Activated gamma-delta T cell (primary cell): Measurements from ENCODE around the gene NDUFA13.

Experiments
- DNase-seq: peaks from one replicate; lab custom pipeline; 2025; lab: John Stamatoyannopoulos, UW

The NDUFA13 gene

GRCh38 chr19:19488875-19489690 lies 26.9 kb upstream of the NDUFA13 start:
- DNase-seq = peak; percentile 45

DNA sequence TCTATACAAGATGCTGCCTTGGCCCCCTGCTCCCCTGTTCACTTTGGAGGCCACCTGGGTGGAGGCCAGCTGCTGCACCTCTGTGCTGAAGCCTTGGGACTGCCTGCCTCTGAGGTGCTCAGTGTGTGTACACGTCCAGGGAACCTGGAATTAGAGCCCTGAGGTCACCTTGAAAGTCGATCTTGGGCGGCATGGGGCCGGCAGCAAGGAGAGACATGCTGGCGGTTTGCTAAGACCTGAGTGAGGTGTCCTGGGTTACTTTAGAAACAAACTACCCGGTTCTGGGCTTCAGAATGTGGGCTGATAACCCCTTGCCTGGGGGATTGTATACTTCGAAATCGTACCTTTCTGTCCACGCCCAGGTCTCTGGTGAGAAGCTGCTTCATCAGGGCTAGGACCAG lies 26.2 kb upstream of the NDUFA13 start:
- no peak for DNase-seq

- DNase-seq = no peak
These were observed 25.6 kb upstream of the NDUFA13 start for GRCh38 chr19:19490214-19490968.

GRCh38 chr19:19491321-19492025 lies 24.6 kb upstream of the NDUFA13 start:
- no peak for DNase-seq

- DNase-seq = no peak
These were observed 23.9 kb upstream of the NDUFA13 start for GRCh38 chr19:19492026-19492610.

GRCh38 chr19:19493841-19494546 lies 22.0 kb upstream of the NDUFA13 start:
- no peak for DNase-seq

DNA sequence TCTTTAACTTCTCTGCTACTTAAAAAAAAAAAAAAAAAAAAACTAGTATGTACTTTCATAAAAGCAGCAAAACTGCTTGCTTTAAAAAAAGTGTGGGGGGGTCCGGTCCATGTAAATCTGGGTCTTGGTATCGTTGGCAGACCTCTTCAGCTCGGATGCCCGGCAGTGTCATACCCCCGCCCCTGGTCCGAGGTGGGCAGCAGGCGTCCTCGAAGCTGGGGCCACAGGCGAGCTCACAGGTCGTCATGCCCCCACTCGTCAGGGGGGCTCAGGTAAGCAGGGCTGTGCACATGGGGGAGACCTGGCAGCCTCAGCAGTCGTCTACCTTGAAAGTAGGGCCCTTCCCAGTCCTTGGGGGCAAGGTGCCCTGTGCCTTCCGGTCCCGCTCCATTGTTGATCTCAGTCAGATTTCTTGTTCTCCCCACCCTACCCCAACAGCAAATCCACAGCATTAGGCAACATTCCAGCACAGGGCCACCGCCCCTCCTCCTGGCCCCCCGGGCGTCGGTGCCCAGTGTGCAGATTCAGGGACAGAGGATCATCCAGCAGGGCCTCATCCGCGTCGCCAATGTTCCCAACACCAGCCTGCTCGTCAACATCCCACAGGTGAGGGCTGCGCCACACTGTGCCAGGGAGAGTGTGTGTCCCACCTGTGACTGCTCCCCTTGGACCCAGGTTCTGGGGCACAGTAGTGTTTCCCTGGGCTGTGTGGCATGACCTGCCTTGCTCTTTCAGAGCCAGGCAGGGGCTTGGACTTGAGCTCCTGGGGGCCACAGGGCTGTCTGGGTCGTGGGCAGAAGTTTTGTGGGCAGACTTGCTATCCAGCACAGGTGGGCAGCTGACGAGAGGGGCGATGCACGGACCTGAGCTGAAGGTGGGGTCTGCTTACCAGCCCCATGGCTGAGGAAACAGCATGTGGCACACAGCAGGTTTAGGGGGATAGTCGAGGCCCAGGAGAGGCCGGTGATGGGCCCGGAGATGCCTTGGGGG lies 20.1 kb upstream of the NDUFA13 start:
- no peak for DNase-seq

DNA sequence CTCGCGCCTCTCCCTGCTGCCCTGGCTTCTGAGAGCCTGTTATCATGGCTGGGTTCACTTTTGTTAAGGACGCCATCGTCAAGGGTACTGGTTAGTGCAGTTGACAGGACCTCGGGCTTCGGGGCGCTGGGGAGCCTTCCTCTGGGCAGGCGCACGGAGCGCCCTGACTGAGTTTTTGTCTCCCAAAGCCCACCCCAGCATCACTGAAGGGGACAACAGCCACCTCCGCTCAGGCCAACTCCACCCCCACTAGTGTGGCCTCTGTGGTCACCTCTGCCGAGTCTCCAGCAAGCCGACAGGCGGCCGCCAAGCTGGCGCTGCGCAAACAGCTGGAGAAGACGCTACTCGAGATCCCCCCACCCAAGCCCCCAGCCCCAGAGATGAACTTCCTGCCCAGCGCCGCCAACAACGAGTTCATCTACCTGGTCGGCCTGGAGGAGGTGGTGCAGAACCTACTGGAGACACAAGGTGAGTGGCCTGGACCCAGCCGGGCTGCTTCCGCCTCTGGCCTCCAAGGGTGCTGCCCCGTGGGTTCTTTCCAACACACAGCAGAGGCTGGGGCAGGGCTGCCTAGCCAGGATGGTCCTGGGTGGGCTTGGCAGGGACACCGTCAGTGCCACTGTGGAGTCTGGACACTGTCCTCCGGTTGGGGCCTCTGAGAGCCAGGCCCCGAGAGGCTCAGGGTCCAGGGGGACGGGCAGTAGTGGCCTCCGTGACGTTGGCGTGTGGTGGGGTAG lies 17.6 kb upstream of the NDUFA13 start:
- DNase-seq = no peak

DNA sequence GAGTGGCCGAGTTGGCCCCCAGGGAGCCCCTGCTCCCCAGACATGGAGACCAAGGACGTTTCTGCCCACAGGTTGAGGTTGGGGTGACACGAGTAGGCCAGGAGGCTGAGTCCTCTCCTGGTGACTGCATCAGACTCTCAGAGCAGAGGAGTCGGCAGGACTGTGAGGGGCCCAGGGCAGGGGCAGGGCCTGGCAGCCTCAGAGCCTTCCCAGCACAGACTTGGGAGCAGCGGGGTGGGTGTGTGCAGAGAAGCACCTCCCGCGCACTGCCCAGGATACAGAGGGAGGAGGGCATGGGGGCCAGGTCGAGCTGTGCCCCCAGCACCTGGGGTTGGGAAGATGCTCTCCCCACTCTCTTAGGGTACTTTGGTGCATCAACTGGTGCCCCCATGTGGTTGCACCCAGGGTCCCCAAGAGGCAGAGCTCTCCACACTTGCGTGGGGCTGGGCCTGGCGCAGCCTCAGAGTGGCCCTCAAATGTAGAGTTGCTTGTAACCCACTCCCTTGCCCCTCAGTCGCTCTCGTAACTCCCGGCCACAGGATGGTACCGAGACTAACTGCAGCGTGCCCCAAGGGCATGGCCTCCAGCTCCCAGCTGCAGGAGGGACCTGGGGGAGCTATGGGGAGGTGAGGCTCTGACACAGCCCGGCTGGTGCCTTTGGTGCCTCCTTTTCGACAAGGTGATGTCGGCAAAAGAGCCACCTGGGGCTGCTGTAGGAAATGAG lies 16.6 kb upstream of the NDUFA13 start:
- no peak for DNase-seq

GRCh38 chr19:19500975-19501644 lies 14.9 kb upstream of the NDUFA13 start:
- DNase-seq = no peak

GRCh38 chr19:19501798-19502197 lies 14.2 kb upstream of the NDUFA13 start:
- DNase-seq = no peak

GRCh38 chr19:19502281-19502680 lies 13.7 kb upstream of the NDUFA13 start:
- DNase-seq = no peak

GRCh38 chr19:19502808-19503602 lies 13.0 kb upstream of the NDUFA13 start:
- DNase-seq = no peak

DNA sequence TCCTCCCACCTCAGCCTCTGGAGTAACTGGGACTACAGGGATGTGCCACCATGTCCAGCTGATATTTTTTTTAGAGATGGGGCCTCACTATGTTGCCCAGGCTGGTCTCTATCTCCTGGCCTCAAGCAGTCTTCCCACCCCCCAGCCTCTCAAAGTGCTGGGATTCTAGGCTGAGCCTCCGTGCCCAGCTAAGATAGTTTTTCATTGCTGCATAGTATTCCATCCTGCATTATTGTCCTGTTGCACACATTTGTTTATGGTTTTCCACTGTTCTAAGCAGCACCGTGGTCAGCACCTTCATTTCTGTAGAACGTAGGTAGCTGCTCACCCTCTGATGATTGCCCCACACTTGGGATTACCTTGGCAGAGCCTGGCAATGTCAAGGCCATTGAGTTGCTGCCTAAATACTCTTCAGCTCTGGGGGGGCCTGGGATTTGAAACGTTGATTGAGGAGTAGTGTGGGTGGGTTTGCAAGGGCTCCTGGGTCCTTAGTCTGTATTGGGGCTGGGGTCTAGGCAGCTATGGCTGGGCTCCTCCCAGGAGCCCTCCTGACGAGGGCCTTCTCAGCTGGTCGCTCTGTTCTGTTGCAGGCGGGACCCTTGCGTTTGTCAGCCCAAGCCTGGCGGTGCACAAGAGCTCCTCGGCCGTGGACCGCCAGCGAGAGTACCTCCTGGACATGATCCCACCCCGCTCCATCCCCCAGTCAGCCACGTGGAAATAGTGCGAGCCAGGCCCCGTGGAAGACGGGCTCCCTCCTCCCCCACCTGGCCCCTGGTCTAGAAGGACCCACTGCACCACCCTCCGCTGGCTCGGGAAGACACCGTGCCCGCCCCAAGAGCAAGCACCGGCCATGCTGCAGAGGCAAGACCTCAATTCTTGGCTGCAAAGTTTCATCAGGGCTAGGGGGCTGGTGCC lies 11.0 kb upstream of the NDUFA13 start:
- DNase-seq = no peak

DNA sequence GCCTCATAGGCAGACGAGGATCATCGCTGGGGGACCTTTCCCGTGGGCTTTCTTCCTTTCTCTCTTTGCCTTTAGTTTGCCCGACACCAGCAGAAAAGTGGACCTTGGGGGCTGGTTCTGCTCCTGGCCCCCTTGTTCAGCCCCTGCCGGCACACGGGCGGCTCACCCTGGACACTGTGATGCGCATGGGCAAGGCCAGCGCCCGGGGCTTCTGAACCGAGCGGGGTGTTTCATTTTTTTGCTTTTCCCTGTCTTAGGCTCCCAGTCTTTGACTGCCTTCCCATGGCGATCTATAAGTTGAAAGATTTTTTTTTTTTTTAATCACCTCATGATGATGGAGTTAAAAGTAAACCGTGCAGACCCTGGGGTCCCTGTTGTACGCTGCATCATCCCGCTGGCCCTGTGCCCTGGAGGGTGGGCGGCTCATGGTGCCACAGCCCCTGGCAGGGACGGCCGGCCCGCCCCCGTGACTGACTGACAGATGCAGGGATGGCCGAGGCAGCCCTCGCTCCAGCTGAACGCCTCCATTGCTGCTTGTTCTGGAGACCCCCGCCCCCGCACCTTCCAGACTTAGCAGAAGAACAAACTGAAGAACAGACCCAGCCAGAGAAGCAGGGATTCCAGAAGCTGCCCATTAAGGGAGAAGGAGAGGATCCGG lies 10.2 kb upstream of the NDUFA13 start:
- DNase-seq = no peak

- no peak for DNase-seq
These were observed 9.4 kb upstream of the NDUFA13 start for GRCh38 chr19:19506592-19506991.
